IPS-15b (cell line): ENCODE results near the gene CAMK2B.

Experiments
- H3K27me3 ChIP-seq: one replicate; pipeline ENCODE4 v1.6.1; 2013; ENCODE audit warnings: low read length; ENCODE audit not compliant: control insufficient read depth, insufficient read depth
- H3K36me3 ChIP-seq: one replicate; pipeline ENCODE4 v1.6.1; 2013; ENCODE audit warnings: low read length; ENCODE audit not compliant: control insufficient read depth, insufficient read depth
- H3K4me1 ChIP-seq: one replicate; pipeline ENCODE4 v1.6.1; 2013; ENCODE audit warnings: mild to moderate bottlenecking, low read length; ENCODE audit not compliant: control insufficient read depth, insufficient read depth
- H3K4me3 ChIP-seq: one replicate; pipeline ENCODE4 v1.5.1; 2013; ENCODE audit warnings: low read depth, low read length
- H3K9ac ChIP-seq: one replicate; pipeline ENCODE4 v1.6.1; 2013; ENCODE audit warnings: low read depth, mild to moderate bottlenecking, low read length
- H3K9me3 ChIP-seq: one replicate; pipeline ENCODE4 v1.6.1; 2013; ENCODE audit warnings: mild to moderate bottlenecking, low read length; ENCODE audit not compliant: control insufficient read depth, insufficient read depth

CAMK2B gene

GRCh38 chr7:44193011-44193802, 132.2 kb downstream of the CAMK2B start:
- Histone ChIP-seq H3K9ac (no peak overlapping the region), H3K4me3 (no peak overlapping the region), H3K27me3 (no peaks in the 10 kb centered on the region), H3K4me1 (no peaks in the 10 kb centered on the region), H3K9me3 (no peaks in the 10 kb centered on the region), H3K36me3 (no peaks in the 10 kb centered on the region)

DNA sequence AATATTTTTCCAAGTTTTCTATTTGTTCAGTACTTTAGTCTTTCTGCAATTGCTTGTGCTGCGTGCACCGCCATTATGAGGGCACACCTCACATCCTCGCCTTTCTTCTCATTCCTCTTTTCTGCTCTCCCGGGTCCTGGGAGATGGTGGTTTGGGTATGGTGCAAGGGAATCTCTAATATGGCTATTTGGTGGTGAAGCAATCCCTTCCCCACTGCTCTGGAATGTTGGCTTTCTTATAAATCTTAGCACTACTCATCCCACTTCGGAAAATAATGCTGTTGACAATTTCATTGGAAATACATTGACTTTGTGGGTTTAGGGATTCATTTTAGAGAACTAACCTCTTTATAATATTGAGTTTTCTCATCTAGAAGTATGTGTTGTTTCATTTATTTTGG, 134.2 kb downstream of the CAMK2B start:
- no peaks in the 10 kb centered on the region for H3K27me3 ChIP-seq
- no peaks in the 10 kb centered on the region for H3K4me1 ChIP-seq
- no peak overlapping the region for H3K4me3 ChIP-seq
- H3K9me3 ChIP-seq: no peaks in the 10 kb centered on the region
- no peak overlapping the region for H3K9ac ChIP-seq
- no peaks in the 10 kb centered on the region for H3K36me3 ChIP-seq

DNA sequence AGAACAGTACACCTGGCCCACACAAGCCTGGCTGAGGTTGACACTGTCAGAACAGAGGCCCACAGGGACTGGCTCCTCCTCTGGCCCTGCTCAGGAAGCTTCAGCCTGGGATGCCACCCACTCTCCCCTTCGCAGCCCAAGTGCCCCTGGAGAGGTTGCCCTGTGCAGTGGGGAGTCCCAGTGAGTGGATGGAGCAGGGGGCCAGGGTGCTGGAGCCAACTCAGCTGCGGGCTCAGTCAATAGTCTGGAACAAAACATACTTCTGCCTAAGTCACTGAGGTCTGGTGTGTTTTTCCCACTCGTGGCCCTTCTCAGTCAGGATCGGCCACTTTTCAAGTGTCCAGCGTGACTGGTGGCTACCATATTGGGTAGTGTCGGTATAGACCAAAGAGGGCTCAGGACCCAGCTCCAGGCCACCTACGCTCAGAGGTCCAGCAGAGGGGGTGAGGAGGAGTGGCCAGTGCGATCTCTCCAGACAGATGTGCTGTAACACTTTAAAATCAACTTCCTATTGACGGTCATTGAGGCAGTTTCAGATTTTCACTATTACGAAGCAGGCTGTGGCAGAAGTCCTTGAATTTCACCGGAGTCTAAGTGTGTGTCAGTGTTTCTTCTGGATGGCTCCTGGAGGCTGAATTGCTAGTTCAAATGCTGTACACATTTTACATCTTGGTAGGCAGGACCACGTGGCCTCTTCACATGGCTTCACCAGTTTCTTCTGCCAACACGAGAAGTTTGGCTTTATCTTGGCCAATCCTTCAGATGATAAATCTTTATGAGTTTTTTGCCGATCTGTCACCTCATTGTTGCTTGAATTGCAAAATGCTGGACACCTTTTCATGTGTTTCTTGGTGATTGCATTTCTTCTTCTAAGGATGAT, 135.2 kb downstream of the CAMK2B start:
- H3K9ac ChIP-seq: no peak overlapping the region
- H3K27me3 ChIP-seq: no peaks in the 10 kb centered on the region
- H3K9me3 ChIP-seq: no peaks in the 10 kb centered on the region
- no peaks in the 10 kb centered on the region for H3K4me1 ChIP-seq
- H3K4me3 ChIP-seq: no peak overlapping the region
- H3K36me3 ChIP-seq: no peaks in the 10 kb centered on the region

DNA sequence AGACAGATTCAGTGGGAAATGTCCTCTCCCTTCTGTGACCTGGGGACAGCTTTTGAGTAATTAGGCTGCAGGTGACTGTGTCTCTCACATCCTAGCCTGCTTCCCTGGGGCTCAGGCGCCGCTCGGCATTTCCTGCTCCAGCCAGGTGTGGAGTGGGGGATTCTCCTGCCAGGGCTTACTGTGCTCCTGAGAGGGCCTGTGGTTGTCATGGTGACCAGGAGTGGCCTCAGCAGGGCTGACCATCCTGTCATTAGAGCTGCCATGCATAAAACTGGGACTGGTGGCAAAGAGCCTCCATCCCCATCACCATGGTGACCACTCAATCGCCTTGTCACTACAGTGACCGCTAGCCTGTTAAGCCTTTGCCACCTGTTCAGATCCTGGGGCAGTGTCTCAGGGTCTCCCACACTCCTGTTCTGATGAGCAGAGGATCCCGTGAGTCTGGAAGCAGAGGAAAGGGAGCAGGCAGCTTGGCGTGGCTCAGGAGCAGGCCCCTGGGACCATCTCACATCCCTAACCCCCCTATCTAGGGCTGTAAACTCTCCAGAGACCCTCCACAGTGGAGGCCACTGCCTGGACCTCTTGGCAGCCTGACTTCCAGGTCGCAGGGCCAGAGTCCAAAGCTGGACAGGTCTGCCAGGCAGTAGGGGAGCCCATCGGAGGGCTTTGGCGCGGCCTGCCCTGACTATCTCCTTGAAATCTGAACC, 136.0 kb downstream of the CAMK2B start, which contains the start of gene GCK:
TSS of gene GCK (minus strand) at position 154 of the 707 bp plus-strand sequence. CDS start 486 bp downstream, outside the sequence.
- H3K36me3 ChIP-seq: no peaks in the 10 kb centered on the region
- no peak within 1 kb of the TSS for H3K9ac ChIP-seq
- H3K4me3 ChIP-seq: no peak within 1 kb of the TSS
- no peaks in the 10 kb centered on the region for H3K4me1 ChIP-seq
- no peaks in the 10 kb centered on the region for H3K27me3 ChIP-seq
- no peaks in the 10 kb centered on the region for H3K9me3 ChIP-seq

- Histone ChIP-seq H3K36me3 (no peaks in the 10 kb centered on the region), H3K4me3 (no peak overlapping the region), H3K4me1 (no peaks in the 10 kb centered on the region), H3K9ac (no peak overlapping the region), H3K27me3 (no peaks in the 10 kb centered on the region), H3K9me3 (no peaks in the 10 kb centered on the region)
Observed at GRCh38 chr7:44188480-44189225, 136.7 kb downstream of the CAMK2B start.

- no peaks in the 10 kb centered on the region for H3K27me3 ChIP-seq
- no peak overlapping the region for H3K4me3 ChIP-seq
- no peak overlapping the region for H3K9ac ChIP-seq
Observed at GRCh38 chr7:44187636-44188416, 137.6 kb downstream of the CAMK2B start.

DNA sequence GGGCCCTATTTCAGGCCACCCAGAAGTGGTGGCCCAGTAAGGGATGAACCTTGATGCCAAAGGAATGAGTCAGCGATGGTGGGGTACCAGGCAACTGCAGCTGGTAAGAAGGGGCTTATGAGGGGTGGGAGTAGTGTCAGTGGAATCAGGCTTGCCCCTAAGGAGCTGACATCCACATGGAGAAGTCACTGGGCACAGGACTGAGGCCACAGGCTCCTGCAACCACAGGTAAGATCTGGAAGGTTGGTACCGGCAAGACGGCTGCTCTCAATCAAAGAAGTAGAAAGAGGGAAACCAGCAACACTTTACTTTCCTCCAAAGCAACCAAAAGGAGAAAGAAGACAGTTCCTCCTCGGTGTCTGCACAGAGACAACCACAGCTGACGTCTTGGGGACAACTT, 138.7 kb downstream of the CAMK2B start:
- Histone ChIP-seq H3K9ac (no peak overlapping the region), H3K4me1 (no peaks in the 10 kb centered on the region), H3K9me3 (no peaks in the 10 kb centered on the region), H3K4me3 (no peak overlapping the region), H3K27me3 (no peaks in the 10 kb centered on the region), H3K36me3 (no peaks in the 10 kb centered on the region)

More at GRCh38 chr7:44187636-44188416, 137.6 kb downstream of the CAMK2B start:
- H3K9me3 ChIP-seq: no peaks in the 10 kb centered on the region
- no peaks in the 10 kb centered on the region for H3K4me1 ChIP-seq
- H3K36me3 ChIP-seq: no peaks in the 10 kb centered on the region

DNA sequence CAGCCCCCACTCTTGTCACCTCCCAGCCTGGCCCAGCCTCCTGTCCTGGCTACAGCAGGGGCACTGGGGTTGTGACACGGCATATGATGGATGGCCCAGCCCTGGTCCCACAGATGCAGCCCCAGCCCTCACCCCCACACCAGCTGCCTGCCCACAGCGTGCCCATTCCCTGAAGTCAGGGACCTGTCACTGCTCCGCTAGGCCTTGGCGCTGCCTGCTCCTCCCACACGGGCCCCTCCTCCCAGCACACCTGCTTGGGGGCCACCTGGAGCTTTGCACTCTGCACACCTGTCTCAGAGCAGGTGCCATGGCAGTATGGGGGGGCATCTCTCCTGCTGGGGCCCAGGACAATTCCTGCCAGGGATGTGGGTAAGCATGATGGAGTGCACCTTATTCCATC, 139.7 kb downstream of the CAMK2B start:
- Histone ChIP-seq H3K9me3 (no peaks in the 10 kb centered on the region), H3K36me3 (no peaks in the 10 kb centered on the region), H3K27me3 (no peaks in the 10 kb centered on the region), H3K4me3 (no peak overlapping the region), H3K4me1 (no peaks in the 10 kb centered on the region), H3K9ac (no peak overlapping the region)

- peak overlapping the region; percentile 12 for H3K9ac ChIP-seq
- no peaks in the 10 kb centered on the region for H3K4me1 ChIP-seq
- no peaks in the 10 kb centered on the region for H3K27me3 ChIP-seq
- no peak overlapping the region for H3K4me3 ChIP-seq
- no peaks in the 10 kb centered on the region for H3K36me3 ChIP-seq
- H3K9me3 ChIP-seq: no peaks in the 10 kb centered on the region
Observed at GRCh38 chr7:44184873-44185446, 140.4 kb downstream of the CAMK2B start.

DNA sequence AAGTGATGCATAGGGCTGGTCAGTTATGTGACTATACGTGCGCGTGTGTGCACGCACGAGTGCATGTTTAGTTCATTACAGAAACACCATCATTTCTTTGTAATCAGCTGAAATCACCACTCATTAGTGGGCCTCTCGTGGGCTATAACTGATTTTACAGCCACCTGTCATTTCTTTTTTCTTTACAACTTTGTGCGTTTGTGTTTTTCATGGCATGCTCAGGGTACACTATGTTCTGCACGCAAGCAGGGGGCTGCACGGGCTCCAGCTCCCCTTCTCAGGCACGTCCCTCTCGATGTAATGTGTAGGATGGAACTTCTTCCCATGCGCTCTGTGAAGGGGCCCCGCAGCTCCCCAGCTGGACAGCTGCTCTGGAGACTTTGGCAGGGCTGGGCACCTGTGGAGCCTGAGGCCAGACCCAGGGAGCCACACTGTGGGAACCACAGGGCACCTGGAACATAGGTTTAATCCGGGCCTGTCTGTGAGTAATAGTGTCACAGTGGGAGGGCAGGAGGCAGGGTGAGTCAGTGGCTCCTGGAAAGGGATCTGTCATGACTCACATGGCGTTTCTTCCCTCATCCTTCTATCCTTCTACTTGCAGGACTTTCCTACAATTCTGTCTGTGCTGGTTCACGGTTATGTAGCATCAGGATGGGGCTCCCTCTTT, 141.1 kb downstream of the CAMK2B start:
- H3K36me3 ChIP-seq: no peaks in the 10 kb centered on the region
- no peak overlapping the region for H3K4me3 ChIP-seq
- H3K9me3 ChIP-seq: no peaks in the 10 kb centered on the region
- H3K27me3 ChIP-seq: no peaks in the 10 kb centered on the region
- peak overlapping the region; percentile 12 for H3K9ac ChIP-seq
- H3K4me1 ChIP-seq: no peaks in the 10 kb centered on the region
